NCI-H1436 (cell line): ENCODE data around the gene SRRT.
"Not testable (repeated sequence)": the region's sequence is repeated elsewhere in the genome, so short reads cannot be mapped to it uniquely, and the experiment has no call there.

Experiments
- DNase-seq: peaks from one replicate; lab custom pipeline; 2025; lab: John Stamatoyannopoulos, UW

The SRRT gene

DNA sequence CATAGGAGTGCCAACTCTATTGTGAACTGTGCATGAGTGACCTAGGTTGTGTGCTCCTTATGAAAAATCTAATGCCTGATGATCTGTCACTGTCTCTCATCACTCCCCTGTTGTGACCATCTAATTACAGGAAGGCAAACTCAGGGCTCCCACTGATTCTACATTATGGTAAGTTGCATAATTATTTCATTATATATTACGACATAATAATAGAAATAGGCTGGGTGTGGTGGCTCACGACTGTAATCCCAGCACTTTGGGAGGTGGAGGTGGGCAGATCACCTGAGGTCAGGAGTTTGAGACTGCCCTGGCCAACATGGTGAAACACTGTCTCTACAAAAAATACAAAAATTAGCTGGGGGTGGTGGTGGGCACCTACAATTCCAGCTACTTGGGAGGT is 60.5 kb downstream of the SRRT start:
- DNase-seq: not testable (repeated sequence)

DNA sequence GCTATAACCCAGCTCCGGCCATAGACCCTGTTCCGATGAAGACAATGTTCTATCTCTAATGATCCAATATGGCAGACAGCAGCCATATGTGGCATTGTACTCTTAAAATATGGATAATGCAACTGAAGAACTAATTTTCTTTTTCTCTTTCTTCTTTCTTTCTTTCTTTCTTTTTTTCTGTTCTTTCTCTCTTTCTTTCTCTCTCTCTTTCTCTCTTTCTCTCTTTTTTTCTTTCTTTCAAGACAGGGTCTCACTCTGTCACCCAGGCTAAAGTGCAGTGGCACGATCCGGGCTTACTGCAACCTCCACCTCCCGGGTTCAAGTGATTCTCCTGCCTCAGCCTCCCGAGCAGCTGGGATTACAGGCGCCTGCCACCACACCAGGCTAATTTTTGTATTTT is 61.3 kb downstream of the SRRT start:
- DNase-seq: not testable (repeated sequence)
